ENCODE results near the gene CLSTN2. TPM values are rescaled to one million over a fixed set of nuclear protein-coding genes. Genes with fewer than 3 reads are reported as not detected.

CLSTN2 gene
- total and polyA plus RNA-seq, 2 of the 13 experiments (the other 11 are each of a cell fraction or from before 2014, with no cell fraction given), result not detected

- Histone ChIP-seq H3K4me2 (ENCODE audit: low read depth, low read length) (no peak overlapping the region), H3K9me3 (ENCODE audit: low read length) (no peaks in the 10 kb centered on the region), H3K27ac (ENCODE audit: extremely low read length, insufficient read depth, low read length) (no peak overlapping the region), H3K4me3 (replicated peaks in 1 of 3; ENCODE audit: insufficient read depth in 1 of 3, low read depth in 2 of 3, low read length in 3 of 3) (no peak overlapping the region), H3K36me3 (replicated peaks in 1 of 2; ENCODE audit: control insufficient read depth in 1 of 2, insufficient read depth in 2 of 2, low read length in 2 of 2) (no peaks in the 10 kb centered on the region), H3K27me3 (ENCODE audit: control insufficient read depth in 1 of 2, insufficient read depth in 2 of 2, low read length in 2 of 2) (no peaks in the 10 kb centered on the region; a peak in 2 of 5 replicates), H2AFZ (ENCODE audit: low read length) (no peak overlapping the region), H3K9ac (ENCODE audit: insufficient read depth, low read depth, low read length) (no peak overlapping the region), H3K4me1 (ENCODE audit: insufficient read depth, low read length) (no peaks in the 10 kb centered on the region), H4K20me1 (ENCODE audit: insufficient read depth, low read length) (no peaks in the 10 kb centered on the region), H3K79me2 (ENCODE audit: insufficient read depth, low read length) (no peaks in the 10 kb centered on the region)
- DNase-seq (ENCODE audit: low spot score), result no peak
- BruUV-seq (replicated peaks), result no TSS peak
- 19% methylated on average over 8 of the region's 8 CpGs for WGBS (ENCODE audit: low lambda C conversion rate)
- in situ Hi-C loops (cut with HindIII; ENCODE audit: extremely low pct_ligation_motif_present, low pct_unique_long_range_greater_than_20kb), result no loop called here
- ChIA-PET CTCF (ENCODE audit: low intra/inter-chr PET ratio, low total read pairs) (no interaction called here), POLR2A (no interaction called here)
- ATAC-seq, result no peak
- no peak for TF ChIP-seq ZNF557 (CRISPR knock-in tag; IDR thresholded peaks at IDR 0.05)
- TF ChIP-seq FIP1L1 (IDR thresholded peaks at IDR 0.05; ENCODE audit: borderline replicate concordance, insufficient read depth, low read depth, low read length), result no peak
- TF ChIP-seq ZNF761 (CRISPR knock-in tag; conservative IDR thresholded peaks at IDR 0.05), result no peak
- TF ChIP-seq NFYC (CRISPR knock-in tag; IDR thresholded peaks at IDR 0.05), result no peak
- TF ChIP-seq ZNF773 (CRISPR knock-in tag; IDR thresholded peaks at IDR 0.05; ENCODE audit: borderline replicate concordance), result no peak
- no peak for TF ChIP-seq HMG20B (CRISPR knock-in tag; conservative IDR thresholded peaks at IDR 0.05)
- no peak for TF ChIP-seq ZNF350 (CRISPR knock-in tag; IDR thresholded peaks at IDR 0.05; ENCODE audit: borderline replicate concordance, low read depth)
- no peak for TF ChIP-seq TEAD2 (CRISPR knock-in tag; IDR thresholded peaks at IDR 0.05)
- no peak for TF ChIP-seq ZFP36 (IDR thresholded peaks at IDR 0.05; ENCODE audit: borderline replicate concordance, low read depth, low read length, partially characterized antibody)
- no peak for TF ChIP-seq ATF1 (CRISPR knock-in tag; IDR thresholded peaks at IDR 0.05)
- TF ChIP-seq ZBTB14 (CRISPR knock-in tag; IDR thresholded peaks at IDR 0.05), result no peak
- no peak for TF ChIP-seq ZNF251 (CRISPR knock-in tag; IDR thresholded peaks at IDR 0.05)
- no peak for TF ChIP-seq POLR2A (IDR thresholded peaks at IDR 0.05; ENCODE audit: insufficient read depth in 1 of 2, low read depth in 2 of 2, low read length in 2 of 2)
- no peak for FAIRE-seq
- intact Hi-C loops (cut with micrococcal nuclease; ENCODE audit: unreplicated experiment), result no loop called here
These were observed 497.3 kb downstream of the CLSTN2 start for GRCh38 chr3:140432229-140432669.
